SW 1271 (cell line): Measurements from ENCODE around the gene DMPK.
A peak's percentile ranks its signal among the peaks of the same experiment; 100 is the strongest.
"Not testable (repeated sequence)": the region's sequence is repeated elsewhere in the genome, so short reads cannot be mapped to it uniquely, and the experiment has no call there.

Source experiments
- DNase-seq, 2 experiments: peaks; one replicate each; lab custom pipeline; 2025; lab: John Stamatoyannopoulos, UW

DMPK gene

DNA sequence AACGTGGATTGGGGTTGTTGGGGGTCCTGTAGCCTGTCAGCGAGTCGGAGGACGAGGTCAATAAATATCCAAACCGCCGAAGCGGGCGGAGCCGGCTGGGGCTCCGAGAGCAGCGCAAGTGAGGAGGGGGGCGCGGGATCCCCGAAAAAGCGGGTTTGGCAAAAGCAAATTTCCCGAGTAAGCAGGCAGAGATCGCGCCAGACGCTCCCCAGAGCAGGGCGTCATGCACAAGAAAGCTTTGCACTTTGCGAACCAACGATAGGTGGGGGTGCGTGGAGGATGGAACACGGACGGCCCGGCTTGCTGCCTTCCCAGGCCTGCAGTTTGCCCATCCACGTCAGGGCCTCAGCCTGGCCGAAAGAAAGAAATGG, 12.5 kb downstream of the DMPK start:
- DNase-seq: no peak

DNA sequence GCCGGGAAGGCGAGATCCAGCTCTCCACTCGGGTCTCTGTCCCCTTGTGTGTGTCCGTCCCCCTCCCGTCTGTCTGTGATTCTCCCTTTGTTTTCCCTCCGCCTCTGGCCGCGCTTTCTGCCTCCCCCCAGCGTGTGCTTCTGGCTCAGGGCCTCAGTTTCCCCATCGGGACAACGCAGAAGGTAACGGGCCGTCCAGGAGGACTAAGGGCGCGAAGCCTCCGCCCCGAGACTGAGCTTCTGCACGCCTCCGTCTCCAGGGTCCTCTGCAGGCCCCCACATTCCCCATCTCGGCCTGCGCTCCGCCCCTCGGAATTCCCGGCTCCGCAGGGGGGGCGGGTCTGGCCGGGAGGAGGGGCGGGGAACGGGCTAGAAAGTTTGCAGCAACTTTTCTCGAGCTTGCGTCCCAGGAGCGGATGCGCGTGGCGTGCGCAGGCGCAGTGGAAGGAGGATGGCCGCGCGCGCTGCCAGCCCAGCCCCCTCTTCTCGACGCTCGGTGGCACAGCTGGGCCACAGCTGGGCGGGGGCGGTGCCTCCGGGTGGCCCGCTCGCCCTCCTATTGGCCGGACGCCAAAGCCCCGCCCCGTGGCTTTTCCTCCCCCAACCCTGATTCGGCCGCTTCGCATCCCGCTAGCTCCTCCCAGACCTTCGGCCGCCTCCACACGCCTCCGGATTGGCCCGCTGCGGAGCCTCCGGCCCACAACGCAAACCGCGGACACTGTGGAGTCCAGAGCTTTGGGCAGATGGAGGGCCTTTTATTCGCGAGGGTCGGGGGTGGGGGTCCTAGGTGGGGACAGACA, 13.1 kb downstream of the DMPK start, which contains the start of gene SIX5:
Gene SIX5, minus strand, starts transcription at position 269 of the 799 bp plus-strand sequence. CDS start 408 bp downstream, outside the sequence.
- peak; percentile 86 to 91 for DNase-seq

DNA sequence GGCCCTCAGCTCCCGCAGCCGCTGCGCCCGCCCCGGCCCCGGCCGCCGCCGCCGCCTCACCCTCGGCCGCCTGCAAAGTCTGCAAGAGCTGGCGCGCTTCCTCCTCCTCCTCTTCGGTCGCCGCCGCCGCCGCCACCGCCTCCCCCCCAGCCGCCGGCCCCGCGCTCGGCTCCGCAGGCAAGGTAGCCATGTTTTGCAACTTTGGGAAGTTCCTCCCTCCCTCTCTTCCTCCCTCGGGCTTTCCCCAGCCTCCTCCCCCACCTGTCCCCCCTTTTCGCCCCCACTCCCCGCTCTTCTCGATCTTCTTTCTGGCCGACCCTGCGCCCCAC, 13.7 kb downstream of the DMPK start:
- no peak for DNase-seq

DNA sequence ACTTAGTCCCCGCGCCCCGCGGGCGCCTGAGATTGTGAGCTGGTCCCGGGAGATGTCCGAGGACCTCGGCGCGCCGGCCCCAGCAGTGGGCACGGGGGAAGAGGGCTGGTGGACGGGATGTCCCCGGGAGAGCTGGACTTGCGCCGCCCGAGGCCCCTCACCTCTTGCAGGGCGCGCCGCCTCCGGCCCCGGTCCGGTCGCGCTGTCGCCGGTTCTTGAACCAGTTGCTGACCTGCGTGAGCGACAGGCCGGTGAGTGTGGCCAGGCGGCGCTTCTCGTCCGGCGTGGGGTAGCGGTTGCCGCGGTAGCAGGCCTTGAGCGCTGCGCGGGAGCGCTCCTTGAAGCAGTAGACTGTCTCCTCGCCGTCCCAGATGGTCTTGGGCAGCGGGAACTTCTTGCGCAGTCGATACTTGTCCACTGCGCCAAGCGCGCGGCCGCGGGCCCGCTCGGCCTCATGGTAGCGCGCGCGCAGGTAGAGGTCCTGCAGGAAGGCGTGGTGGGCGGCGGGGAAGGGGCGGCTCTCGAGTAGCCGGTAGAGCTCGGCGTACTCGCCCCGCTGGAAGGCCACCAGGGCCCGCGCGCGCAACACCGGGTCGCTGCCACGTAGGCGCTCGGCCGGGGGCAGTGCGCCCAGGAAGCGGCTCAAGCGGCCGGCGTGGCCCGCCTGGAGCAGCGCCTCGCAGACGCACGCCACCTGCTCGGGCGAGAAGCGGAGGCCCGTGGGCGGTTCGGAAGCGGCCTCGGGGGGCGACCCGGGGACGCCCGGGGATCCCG, 14.2 kb downstream of the DMPK start:
- peak in 1 of 2 experiments; percentile 31 for DNase-seq

DNA sequence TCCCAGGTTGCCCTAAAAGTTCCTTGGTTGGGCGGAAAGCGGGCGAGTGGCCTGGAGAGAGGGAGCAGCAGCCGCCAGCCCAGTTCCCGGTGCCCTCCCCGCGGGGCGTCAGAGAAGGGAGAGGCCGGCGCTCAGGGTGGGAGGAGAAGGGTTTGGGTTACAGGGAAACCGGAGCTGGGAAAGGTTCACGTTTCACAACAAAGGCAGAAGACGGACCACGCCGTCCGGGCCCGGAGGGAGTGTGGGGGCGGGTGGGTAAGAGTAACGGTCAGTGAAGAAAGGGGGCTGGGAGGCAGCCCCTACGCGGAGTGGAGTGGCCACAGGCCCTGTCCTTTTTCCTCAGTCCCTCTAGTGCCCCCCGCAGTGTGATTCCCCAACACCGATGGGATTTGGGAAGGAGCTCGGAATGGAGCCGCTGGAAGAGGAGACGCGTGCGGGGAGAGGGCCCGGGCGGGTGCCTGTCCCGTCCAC, 14.8 kb downstream of the DMPK start:
- DNase-seq: peak in 1 of 2 experiments; percentile 65

DNA sequence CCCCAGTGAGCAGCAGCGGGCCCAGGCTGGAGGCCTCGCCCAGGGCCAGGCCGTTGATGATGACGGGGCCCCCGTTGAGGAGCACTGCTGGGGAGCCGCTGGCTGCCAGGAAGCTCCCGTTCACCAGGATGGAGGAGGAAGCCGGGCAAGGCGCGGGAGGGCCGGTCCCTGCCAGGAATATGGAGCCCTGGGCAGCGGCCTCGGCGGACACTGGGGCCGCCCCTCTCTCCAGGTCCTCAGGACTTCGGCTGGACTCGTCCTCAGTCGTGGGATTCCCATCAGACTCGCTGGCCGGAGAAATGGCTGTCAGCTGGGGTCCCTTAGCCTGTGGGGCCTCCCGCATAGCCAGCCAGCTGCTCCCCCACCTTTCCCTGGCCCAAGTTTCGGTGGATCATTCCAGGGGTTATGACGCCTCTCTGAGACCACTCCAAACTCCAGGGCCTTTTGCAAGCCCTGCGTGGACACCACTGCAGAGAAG, 15.4 kb downstream of the DMPK start:
- no peak for DNase-seq

DNA sequence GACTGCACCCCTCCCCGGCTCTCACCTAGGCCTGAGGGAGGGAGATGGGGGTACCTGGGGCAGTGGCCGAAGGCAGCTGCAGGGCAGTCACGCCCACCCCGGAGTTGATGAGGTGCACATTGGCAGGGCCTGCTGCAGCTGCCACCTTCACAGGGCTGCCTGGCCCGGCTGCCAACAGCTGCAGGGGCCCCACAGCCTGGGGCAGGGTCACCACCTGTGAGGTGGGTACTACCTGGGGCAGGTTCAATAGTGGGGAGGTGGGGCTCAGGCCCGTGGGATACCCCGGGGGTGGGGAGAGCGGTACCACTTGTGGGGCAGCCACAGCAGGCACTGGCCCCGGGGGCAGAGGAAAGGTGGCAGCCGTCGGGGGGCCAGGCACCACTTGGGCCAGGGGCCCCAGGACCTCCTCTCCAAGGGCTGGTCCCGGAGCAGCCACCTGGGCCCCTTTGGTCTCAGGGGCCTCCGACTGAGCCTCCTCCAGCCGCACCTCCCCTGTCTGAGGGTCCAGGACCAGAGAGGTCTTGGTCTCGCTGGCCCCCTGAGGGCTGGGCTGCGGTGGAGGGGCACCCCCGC, 15.9 kb downstream of the DMPK start:
- no peak for DNase-seq

DNA sequence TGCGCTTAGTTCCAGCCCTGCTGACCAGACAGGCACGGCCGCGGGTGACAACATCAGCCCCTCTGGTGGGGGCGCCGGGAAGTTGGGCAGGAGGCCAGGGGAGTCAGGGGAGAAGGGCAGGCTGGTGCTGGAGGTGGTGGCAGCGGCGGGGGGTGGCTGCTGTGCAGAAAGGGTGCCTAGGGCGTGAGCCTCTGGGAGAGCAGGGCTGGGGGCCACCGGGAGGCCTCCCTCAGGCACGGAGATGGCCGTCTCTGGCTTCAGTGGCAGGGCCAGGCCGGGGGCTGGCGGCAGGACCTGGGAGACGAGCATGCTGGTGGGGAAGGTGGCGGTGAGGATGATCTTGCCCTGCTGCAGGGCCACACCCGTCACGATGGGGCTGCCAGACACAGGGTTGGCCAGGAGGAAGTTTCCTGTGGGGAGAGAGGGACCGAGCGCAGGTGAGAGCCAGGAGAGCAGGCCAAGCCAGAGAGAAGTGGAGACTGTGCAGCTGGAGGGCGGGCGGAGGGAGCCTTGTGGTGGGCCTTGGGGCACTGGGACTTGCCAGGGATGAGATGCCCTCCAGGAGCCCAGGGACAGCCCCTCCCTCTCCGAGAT, 16.5 kb downstream of the DMPK start:
- DNase-seq: no peak

DNA sequence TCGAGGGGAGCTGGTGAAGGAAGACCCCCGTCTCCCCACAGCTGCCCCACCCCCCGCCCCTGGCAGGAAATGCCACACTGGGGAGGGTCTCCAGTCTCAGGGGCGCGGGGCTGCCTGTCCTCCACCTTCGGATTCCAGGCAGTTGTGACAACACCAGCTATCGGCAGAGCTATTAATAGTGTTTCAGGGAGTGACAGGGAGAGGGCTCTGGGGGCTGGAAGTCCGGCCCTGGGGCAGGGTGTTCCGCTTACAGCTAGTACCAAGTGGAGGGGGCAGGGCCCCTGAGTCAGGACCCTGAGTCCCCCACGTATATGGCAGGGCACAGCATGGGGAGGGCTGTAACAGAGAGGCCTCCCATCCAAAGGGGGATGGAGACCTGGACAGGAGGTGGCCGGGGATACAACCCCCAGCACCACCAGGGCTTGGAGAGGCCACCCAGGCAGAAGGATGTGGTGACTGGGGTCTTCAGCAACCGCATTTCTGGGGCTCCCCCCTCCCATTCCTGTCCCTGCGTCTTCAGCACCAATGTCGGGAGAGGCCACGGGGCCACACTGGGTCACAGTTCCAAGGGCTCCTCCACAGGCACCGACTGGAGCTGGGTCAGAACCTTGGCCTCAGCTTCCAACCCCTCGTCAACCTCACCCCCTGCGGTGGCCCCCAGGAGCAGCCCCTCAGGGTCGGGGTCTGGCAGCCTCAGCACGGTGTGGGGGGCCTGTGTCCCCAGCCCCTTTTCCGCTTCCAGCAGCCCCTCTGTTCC, 17.2 kb downstream of the DMPK start:
- no peak for DNase-seq

DNA sequence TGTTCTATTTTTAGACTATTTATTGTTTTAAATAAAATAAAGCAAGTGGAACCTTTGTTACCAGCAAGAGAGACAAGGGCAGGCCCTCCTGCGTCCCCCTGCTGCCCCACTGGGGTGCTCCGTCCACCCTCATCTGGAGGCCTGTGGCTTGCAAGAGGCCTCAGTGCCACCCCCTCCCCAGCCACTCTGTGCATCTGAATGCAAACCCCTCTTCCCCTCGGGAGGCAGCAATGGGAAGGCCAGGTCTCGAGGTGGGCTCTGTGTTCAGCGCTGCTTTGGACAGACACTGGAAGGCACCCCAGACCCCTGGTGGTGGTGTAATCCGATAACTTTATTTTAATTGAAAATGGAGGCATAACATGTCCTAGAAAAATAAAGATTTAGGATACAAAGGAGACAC, 17.8 kb downstream of the DMPK start:
- DNase-seq: no peak

DNA sequence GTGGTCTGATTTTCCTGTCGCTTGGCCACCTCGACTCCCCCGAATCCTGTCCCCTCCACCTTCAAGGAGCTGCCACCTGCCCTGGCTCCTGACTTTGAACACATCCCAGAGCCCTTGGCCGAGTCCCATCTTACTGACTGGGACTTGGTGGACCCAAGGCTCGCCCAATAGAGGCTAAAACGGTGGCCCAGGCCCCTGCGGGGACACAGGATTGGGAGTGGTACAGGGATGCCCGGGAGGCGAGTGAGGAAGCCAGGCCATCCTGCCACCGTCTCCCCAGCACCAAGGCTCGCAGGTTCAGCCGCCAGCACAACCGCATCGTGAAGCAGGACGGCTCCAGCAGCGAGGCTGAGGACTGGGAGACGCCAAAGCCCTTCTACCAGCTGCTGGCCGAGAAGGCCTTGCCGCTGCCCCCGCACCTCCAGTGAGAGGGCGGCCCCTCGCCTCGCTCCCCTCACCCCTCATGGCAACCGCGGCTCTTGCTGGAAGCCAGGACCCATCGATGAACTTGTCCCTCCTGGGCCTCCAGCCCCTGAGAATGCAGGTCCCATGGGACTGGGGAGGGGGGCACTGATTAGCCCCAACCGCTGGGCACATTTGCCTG, 18.5 kb downstream of the DMPK start:
- no peak for DNase-seq

DNA sequence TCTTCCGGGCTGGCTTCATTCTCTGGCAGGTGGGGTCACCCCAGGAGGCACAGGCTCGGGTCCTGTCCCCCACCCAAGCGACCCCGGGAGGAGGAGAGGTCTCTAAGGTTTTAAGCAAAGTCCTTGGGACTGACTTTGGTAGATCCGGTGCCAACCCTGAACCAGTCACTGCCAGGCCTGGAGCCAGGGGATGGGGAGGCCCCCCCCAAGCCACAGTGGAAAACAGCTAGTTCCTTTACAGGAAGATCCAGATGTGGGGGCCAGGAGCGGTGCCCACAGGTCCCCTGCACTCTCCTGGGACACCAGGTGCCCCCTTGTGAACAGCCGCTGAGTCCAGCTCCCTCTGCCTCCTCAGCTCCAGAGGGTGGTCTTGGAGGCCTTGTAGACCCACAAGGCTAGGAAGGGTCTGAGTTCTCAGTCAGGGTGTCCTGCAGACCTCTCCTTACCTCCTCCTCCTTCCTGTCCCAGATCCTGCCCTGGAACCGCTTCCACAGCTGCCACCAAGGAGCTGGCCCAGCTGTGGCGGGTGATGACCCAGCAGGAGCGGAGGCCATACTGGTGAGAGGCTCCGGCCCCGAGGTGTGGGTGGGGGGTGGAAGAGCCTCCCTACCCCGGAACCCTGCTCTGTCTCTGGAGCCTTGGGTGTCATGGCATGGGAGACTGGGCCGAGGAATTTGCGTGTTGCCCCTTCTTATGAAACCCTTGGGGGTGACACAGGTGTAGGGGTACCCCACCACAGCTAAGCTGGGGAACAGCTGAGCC, 19.2 kb downstream of the DMPK start:
- no peak for DNase-seq

DNA sequence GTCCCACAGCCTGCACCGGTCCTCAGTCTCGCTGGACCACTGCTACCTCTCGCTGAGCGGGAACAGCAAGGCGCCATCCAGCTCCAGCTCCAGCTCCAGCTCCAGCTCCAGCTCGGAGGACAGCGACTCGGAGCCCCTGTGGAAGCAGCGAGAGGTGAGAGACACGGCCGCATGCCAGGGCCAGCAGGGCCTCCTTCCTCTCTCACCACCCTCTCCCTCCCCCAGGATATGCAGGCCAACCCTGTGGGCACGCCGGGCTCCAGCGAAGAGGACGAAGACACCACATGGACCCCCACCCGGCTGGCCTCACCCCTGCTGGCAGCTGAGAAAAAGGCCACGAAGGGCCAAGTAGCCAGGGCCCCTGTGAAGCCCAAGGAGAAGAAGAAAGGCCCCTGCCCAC, 20.6 kb downstream of the DMPK start:
- no peak for DNase-seq

DNA sequence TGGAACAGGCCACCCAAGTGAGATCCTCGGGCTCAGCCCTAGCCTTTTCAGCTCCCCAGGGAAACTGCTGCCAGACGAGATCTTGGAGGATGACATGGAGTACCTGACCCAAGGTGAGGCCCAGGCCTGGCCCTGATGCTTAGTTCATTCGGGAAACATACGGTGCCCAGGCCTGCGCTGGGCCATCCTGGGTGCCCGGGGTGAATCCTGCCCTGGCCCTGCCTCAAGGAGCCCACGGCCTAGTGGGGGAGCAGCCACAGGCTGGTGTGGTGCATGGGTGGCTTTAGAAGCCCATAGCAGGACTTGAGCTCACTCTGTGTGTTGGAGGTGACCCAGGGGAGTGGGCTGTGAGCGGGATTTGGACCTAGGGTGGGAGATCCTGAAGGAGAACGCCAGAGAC, 23.4 kb downstream of the DMPK start:
- DNase-seq: no peak

DNA sequence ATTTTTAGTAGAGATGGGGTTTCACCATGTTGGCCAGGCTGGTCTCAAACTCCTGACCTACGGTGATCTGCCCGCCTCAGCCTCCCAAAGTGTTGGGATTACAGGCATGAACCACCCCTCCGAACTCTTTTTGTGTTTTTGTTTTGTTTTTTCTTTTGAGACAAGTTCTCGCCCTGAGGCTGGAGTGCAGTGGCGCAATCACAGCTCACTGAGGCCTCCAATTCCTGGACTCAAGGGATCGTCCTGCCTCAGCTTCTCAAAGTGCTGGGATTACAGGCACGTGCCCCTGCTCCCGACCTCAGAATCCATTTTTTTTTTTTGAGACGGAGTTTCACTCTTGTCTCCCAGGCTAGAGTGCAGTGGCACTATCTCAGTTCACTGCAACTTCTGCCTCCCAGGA, 24.6 kb downstream of the DMPK start:
- DNase-seq: no peak

DNA sequence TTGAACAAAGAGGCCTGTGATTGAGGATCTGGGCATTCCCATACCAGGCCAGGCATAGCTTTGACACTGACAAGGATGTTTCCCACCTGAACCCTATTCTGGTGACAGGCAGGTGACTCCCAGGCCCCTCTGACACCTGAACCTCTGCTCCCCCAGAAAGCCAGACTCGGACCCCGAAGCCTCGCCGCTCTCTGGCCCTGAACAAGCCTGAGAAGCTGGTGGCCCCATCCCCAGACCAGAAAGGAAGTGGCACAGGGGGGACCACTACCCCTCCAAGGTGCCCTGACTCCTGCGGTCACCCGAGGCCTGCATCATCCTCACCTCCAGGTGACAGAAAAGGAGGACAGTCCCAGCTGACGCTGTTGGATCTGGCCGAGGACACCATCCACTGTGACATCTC, 28.0 kb downstream of the DMPK start:
- no peak for DNase-seq

DNA sequence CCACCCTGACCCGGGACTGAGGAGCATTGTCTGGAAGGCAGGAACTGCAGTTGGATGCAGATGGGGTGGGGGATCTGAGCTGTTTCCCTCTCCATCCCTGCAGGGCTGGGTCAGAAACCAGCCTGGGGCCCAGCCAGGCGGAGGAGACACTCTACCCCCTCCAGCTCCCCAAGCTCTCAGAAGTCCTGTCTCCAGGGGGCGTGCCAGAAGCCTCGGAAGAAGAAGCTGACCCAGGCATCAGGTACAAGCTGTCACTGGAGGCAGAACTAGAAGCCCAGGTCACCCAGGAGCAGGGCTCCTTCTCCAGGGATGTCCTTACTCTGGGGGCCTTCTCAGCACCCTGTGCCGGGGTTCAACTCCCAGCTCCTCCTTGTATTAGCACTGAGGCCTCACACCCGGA, 28.7 kb downstream of the DMPK start:
- DNase-seq: no peak

DNA sequence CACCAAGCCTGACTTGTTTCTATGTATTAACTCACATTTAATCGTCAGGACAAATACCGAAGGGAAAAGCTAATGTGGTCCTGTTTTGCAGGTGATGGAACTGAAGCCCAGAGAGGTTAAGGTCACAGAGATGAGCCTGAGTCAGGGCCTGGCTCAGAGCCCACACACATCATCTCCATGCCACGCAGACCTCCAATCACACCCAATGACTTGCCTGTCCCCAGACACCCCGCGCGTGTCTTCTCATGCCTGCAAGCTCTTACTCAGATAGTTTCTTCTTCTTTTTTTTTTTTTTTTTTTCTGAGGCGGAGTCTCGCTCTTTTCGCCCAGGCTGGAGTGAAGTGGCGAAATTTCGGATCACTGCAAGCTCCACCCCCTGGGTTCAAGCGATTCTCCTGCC, 29.7 kb downstream of the DMPK start:
- DNase-seq: no peak

DNA sequence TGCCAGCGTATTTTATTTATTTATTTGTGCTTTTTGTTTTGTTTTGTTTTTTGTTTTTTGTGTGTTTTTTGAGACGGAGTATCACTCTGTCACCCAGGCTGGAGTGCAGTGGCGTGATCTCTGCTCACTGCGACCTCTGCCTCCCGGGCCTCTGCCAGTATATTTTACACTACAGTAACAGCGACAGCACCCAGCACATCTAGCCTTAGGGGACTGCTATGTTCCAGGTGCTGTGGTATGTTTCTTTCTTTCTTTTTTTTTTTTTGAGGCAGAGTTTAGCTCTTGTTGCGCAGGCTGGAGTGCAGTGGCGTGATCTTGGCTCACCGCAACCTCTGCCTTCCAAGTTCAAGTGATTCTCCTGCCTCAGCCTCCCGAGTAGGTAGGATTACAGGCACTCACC, 30.8 kb downstream of the DMPK start:
- DNase-seq: not testable (repeated sequence)

DNA sequence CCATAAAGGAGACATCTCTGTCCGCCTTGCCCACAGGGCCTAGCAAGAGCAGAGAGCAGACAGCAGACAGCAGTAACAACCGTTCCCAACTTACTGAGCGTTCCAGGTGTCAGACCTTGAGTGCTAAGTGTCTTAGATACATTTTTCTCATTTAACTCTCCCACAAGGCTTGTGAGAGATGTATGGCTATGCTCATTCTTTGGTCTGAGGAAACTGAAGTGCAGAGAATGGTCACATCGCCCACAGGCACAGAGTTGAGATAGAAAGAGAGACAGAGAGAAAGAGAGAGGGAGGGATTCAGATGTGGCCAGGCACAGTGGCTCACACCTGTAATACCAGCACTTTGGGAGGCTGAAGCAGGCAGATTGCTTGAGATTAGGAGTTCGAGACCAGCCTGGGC, 34.8 kb downstream of the DMPK start:
- DNase-seq: no peak

DNA sequence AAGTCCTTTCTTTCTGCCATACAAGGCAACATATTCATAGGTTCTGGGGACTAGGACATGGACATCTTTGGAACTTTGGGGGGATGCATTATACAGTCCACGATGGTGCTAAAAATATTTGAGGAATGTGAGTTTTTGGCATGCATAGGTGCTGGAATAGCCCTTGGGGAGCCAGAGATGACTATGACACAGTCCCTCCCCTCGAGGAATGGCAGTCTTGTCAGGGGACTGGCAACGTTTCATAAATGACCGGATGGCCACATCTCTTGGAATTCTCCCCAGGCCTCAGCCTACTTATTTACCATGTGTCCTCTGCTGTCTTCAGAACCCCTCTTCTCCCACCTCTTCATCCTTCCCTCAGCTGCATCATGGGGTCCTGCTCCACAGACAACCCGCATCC, 35.4 kb downstream of the DMPK start:
- DNase-seq: no peak
